Aorta (tissue), 5 donors: ENCODE data around the gene DDT. TPM values are rescaled to one million over a fixed set of nuclear protein-coding genes. Genes with fewer than 3 reads are reported as not detected.
"Not testable (repeated sequence)": the region's sequence is repeated elsewhere in the genome, so short reads cannot be mapped to it uniquely, and the experiment has no call there.

Source experiments
- ATAC-seq: fragments of 200-7000 bp; cut with Tn5 transposase; one replicate; pipeline ENCODE4 v1.9.1; 2022; ENCODE audit warnings: moderate library complexity; ENCODE audit not compliant: low FRiP score
- DNase-seq, 2 donors: peaks; one replicate each; pipeline ENCODE4 v3.0.0-alpha.2; 2020
- H3K27ac ChIP-seq, 2 donors: one replicate each; pipeline ENCODE4 v1.5.1; 2013; ENCODE audit warnings: low read length in 2 of 2, mild to moderate bottlenecking in 2 of 2, moderate library complexity in 2 of 2, control low read depth in 1 of 2, inconsistent platforms in 1 of 2, low read depth in 1 of 2
- H3K27me3 ChIP-seq, 2 donors: one replicate each; pipeline ENCODE4 v1.6.1; 2013; ENCODE audit warnings: control low read depth in 1 of 2, low read length in 1 of 2, mild to moderate bottlenecking in 1 of 2, moderate library complexity in 1 of 2; ENCODE audit not compliant: insufficient read depth in 2 of 2, control insufficient read depth in 1 of 2
- H3K36me3 ChIP-seq, 2 donors: one replicate each; pipeline ENCODE4 v1.6.1; 2013; ENCODE audit warnings: control low read depth in 1 of 2, low read length in 1 of 2, mild to moderate bottlenecking in 1 of 2; ENCODE audit not compliant: insufficient read depth in 2 of 2, control insufficient read depth in 1 of 2
- H3K4me1 ChIP-seq, 2 donors: one replicate each; pipeline ENCODE4 v1.6.1; 2013; ENCODE audit warnings: low read length in 2 of 2, control low read depth in 1 of 2, mild to moderate bottlenecking in 1 of 2, moderate library complexity in 1 of 2; ENCODE audit not compliant: insufficient read depth in 2 of 2, control insufficient read depth in 1 of 2
- H3K4me3 ChIP-seq, 2 donors: one replicate each; pipeline ENCODE4 v1.5.1; 2013; ENCODE audit warnings: low read length in 2 of 2, control low read depth in 1 of 2, mild to moderate bottlenecking in 1 of 2
- H3K9me3 ChIP-seq: one replicate; pipeline ENCODE4 v1.6.1; 2013; ENCODE audit warnings: mild to moderate bottlenecking, low read length; ENCODE audit not compliant: control insufficient read depth
- WGBS, 2 donors: extraction: QIAGEN DNeasy Blood & Tissue Kit; methylation state at CpG; one replicate each; pipeline ENCODE4 v1.1.7; 2013; 5-methylcytosine and 5-hydroxymethylcytosine counted together
- intact Hi-C, 2 donors: fragments of 100-400 bp; cut with DNase I; formaldehyde crosslinking; loops; one replicate each; pipeline versions ENCODE4 v1.14.2 to v1.15.0; 2022
- long read RNA-seq, 2 donors: library from polyadenylated mRNA; unstranded; transcript quantifications; one replicate each; pipeline ENCODE4 v2.0.0, GENCODE V29; 2020 to 2021
- polyA plus RNA-seq, 2 donors: library from polyadenylated mRNA; stranded (reverse); fragments of 200-250 nt; gene quantifications; one replicate each; pipeline ENCODE4 v1.2.3, GENCODE V29; 2013
- total RNA-seq, 2 donors: library from RNA; stranded (reverse); fragmentation: NEBNext Ultra II Directional; extraction: Animal tissue kit (Norgen Biotek cat#: 25700); gene quantifications; one replicate each; pipeline ENCODE4 v1.2.1, GENCODE V29; 2021
- donor health status: healthy with polysubstance abuse.
- donor health status: Bipolar disorder and iron deficiency.
- donor health status: DM: no; HTN: no; CAD: no.
- donor health status: DM: no; HTN: no; CAD: no.
- donor health status: DM: yes; HTN: yes; CAD: no.

Gene DDT
- total RNA-seq (10 to 100 TPM; 49.3 to 51.6 TPM), polyA plus RNA-seq (100 to 1,000 TPM; 108 to 145 TPM)
- long read RNA-seq, donor 1, partial matches to known transcripts = 0 of 12 reads
- long read RNA-seq, donor 1, other reads (novel, unspliced or antisense) = 7 of 12 reads
- long read RNA-seq, donor 2, partial matches to known transcripts = 0 of 6 reads
- long read RNA-seq, donor 2, other reads (novel, unspliced or antisense) = 1 of 6 reads

DNA sequence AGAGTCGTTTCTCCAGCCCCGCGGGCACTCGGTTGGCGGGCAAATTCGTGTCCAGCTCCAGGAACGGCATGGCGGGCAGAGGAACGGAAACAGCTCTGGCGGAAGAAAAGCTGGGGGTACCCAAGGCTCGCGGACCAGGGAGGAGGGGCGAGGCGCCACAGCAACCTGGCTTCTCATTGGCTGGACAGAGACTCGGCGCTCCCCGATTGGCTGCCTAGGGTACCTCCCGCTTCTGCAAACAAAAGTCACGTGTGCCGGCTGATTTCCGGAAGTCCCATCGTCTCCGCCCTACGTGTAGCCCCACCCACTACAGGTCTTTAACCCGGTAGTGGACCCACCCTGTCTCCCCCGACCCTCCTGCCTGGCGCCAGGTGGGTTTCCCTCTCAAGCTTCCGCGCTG, at the start of gene DDT:
Gene DDT, minus strand, starts transcription at position 97 of the 400 bp plus-strand sequence. Its CDS starts 27 bp downstream, at position 70.
- H3K4me1 ChIP-seq, intact Hi-C loops, H3K4me3 ChIP-seq, H3K9me3 ChIP-seq, H3K27me3 ChIP-seq, H3K36me3 ChIP-seq, H3K27ac ChIP-seq, DNase-seq: not testable (repeated sequence)
- peak; percentile 96 for ATAC-seq
- WGBS, 2 donors = no CpG with 5 or more reads among the region's 29 CpGs

DNA sequence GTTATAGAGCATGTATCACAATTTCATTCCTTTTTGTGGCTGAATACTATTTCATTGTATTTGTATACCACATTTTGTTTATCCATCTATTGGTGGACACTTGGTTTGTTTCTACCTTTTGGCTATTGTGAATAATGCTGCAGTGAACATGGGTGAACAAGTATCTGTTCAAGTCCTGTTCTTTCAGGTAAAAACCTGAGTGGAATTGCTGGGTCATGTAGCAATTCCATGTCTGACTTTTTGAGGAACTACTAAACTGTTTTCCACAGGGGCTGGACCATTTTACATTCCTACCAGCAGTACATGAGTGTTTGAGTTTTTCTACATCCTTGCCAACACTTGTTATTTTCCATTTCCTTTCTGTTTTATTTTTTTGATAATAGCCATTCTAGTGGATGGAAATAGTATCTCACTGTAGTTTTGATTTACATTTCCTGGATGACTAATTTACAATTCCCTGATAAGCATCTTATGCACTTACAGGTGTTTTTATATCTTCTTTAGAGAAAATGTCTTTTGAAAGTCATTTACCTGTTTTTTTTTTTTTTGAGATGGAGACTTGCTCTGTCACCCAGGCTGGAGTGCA, 49.1 kb upstream of the DDT start:
- no peaks in the 10 kb centered on the region for H3K9me3 ChIP-seq
- intact Hi-C loops = no loop called here
- no peaks in the 10 kb centered on the region for H3K27me3 ChIP-seq
- no peak overlapping the region for H3K27ac ChIP-seq
- no peak for DNase-seq
- H3K36me3 ChIP-seq = no peaks in the 10 kb centered on the region
- ATAC-seq = no peak
- H3K4me1 ChIP-seq = no peaks in the 10 kb centered on the region
- no peak overlapping the region for H3K4me3 ChIP-seq

DNA sequence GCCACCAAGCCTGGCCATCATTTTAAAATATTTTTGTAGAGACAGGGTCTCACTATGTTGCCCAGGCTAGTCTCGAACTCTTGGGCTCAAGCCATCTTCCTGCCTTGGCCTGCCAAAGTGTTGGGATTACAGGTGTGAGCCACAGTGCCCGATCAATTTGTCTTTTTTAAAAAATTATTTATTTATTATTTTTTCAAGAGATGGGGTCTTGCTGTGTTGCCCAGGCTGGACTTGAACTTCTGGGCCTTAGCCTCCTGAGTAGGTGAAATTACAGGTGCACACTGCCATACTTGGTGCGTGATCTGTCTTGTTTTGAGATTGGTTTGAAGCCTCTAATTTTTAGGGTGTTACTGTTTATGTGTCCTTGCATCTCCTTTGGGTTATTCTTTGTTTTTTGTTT, 47.1 kb upstream of the DDT start:
- Histone ChIP-seq H3K9me3 (no peaks in the 10 kb centered on the region), H3K4me3 (no peak overlapping the region), H3K36me3 (no peaks in the 10 kb centered on the region), H3K27me3 (no peaks in the 10 kb centered on the region), H3K27ac (no peak overlapping the region), H3K4me1 (no peaks in the 10 kb centered on the region)
- DNase-seq (no peak), ATAC-seq (no peak)
- intact Hi-C loops = no loop called here
- WGBS, 2 donors = 97 to 99% methylated on average over 3 of the region's 3 CpGs

- Histone ChIP-seq H3K4me3 (no peak overlapping the region), H3K4me1 (no peaks in the 10 kb centered on the region), H3K27me3 (no peaks in the 10 kb centered on the region), H3K9me3 (no peaks in the 10 kb centered on the region), H3K36me3 (no peaks in the 10 kb centered on the region), H3K27ac (no peak overlapping the region)
- intact Hi-C loops = no loop called here
- DNase-seq (no peak), ATAC-seq (no peak)
- WGBS, 2 donors = 93 to 98% methylated on average over 1 of the region's 1 CpG
Observed at GRCh38 chr22:24016156-24016555, 41.9 kb upstream of the DDT start.

DNA sequence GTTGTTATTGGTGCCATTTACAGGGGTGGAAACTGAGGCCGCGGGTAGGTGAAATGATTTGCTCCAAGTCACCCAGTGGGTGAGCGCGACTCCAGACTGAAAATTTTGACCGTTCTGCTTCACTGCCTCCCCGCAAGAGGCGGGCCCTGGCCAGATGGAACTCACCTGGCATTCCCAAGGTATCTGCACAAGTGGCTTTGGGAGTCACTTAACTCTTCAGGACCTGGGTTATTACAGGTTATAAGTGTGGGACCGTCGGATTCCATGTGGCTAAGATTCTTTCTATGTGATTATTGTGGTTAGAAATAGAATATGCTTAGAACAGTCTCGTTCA, 37.5 kb upstream of the DDT start:
- no peak for DNase-seq
- peak overlapping the region in 1 of 2 donors; percentile 65 for H3K27ac ChIP-seq
- H3K4me1 ChIP-seq = no peaks in the 10 kb centered on the region
- peak overlapping the region; percentile 82 to 92 for H3K4me3 ChIP-seq
- H3K27me3 ChIP-seq = no peaks in the 10 kb centered on the region
- intact Hi-C loops = loop anchor here in 1 of 2 donors (5.0 kb wide), 2 partner anchors 41 to 146 kb away; no protein-coding TSS in a partner anchor
- no peak for ATAC-seq
- 1% methylated on average over 10 of the region's 10 CpGs for WGBS, 2 donors
- no peaks in the 10 kb centered on the region for H3K9me3 ChIP-seq
- no peaks in the 10 kb centered on the region for H3K36me3 ChIP-seq

DNA sequence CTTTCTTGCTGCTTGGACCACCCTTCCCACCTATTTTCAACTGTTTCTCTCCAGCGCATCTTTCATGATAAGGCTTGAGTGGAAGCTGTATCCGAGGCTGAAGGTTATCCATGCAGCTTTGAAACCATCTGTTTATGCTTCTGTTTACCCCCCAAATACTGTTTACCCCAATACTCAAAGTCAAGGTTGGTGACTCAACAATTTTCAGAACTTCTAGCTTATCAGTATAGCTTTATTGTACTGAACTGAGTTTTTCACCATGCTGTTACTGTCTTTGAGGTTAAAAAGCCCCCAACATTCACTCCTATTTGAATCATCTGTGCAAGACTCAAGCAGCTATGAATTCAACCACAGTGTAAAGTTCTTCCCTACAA, 35.8 kb upstream of the DDT start:
- intact Hi-C loops = loop anchor here in 1 of 2 donors (5.0 kb wide), 2 partner anchors 42 to 147 kb away; no protein-coding TSS in a partner anchor

DNA sequence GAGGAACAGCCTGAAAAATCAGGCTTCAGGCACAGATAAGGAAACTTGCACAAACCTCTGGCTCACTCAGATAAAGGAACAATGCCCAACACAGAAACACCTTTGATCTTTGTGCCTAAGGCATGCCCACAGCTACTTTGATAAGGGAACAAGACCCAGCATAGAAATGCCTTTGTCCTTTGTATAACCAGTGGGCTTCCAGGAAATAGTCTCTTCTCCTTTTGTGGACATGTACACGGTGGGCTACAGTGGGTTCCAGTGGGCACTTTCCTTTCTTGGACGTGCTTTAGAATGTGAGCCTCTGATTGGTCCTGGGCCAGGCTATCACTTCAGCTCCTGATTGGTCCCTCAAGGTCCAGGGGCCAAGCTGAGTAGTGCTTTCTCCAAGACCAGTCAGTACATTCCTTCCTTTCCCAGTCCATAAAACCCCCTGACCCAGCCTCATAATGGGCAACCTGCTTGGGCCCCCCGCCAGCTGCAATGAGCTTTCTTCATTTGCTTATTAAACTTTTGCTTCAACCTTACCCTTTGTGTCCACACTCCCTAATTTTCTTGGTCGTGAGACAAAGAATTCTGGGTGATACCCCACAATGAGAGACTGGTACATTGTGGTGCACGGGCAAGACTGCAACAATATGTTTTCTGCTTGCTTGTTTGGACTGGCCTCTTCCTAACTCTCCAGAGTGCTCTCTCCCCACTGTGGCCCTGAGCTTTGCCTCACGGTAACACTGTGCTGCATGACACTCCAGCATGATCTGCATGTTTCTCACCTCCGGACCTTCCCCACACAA, 35.2 kb upstream of the DDT start:
- intact Hi-C loops = loop anchor here in 1 of 2 donors (5.0 kb wide), 2 partner anchors 43 to 148 kb away; no protein-coding TSS in a partner anchor
- Histone ChIP-seq H3K36me3 (no peaks in the 10 kb centered on the region), H3K27me3 (no peaks in the 10 kb centered on the region), H3K4me3 (no peak overlapping the region), H3K4me1 (no peaks in the 10 kb centered on the region), H3K27ac (no peak overlapping the region), H3K9me3 (no peaks in the 10 kb centered on the region)
- WGBS, 2 donors = 84 to 90% methylated on average over 7 of the region's 7 CpGs
- DNase-seq = no peak
- no peak for ATAC-seq

More for the DNA sequence above, 35.8 kb upstream of the DDT start:
- Histone ChIP-seq H3K4me3 (no peak overlapping the region), H3K36me3 (no peaks in the 10 kb centered on the region), H3K9me3 (no peaks in the 10 kb centered on the region), H3K27ac (no peak overlapping the region), H3K27me3 (no peaks in the 10 kb centered on the region), H3K4me1 (no peaks in the 10 kb centered on the region)
- no peak for DNase-seq
- no peak for ATAC-seq
- WGBS, 2 donors = 92 to 95% methylated on average over 2 of the region's 2 CpGs

DNA sequence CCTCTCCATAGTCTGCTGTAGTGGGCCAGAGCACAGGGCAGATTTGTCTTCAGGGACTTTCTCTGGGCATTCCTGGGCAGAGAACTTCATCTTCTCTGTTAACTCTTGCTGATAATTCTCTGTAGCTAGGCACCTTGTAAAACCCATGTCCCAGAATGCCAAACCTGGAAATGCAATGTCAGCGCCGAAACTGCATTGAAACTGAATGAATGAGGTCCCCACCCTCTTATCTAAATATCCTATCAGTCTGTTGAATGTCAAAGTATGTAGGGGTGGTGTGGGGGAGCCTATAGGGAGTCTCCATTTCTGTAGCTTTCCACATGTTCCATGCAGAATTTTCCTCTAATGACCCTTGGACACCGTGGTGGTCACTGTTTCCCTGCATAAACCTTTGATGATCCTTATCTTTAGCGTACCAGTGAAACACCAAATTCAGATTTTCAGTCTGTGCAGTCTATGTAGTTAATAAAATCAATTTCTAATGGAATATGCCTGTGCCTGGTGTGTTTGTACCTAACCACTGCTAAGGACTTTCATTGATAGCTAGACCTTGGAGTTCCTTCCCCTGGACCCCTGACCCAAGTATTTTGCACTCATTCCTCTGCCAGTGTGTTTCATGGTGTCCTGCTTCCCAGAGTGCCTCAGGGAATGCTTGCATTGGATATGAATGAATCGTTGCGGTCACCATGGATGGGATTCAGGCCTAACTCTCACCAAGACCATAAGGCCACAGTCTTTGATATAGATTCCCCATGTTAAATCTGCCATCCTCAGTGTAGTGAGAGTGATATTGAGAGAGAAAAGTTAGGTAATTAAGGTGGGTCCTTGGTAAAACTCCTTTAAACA, 34.4 kb upstream of the DDT start:
- no peak overlapping the region for H3K27ac ChIP-seq
- no peaks in the 10 kb centered on the region for H3K27me3 ChIP-seq
- H3K9me3 ChIP-seq = no peaks in the 10 kb centered on the region
- ATAC-seq (no peak), DNase-seq (no peak)
- no peak overlapping the region for H3K4me3 ChIP-seq
- WGBS, 2 donors = 89 to 90% methylated on average over 6 of the region's 6 CpGs
- intact Hi-C loops = no loop called here
- H3K36me3 ChIP-seq = no peaks in the 10 kb centered on the region
- no peaks in the 10 kb centered on the region for H3K4me1 ChIP-seq
